ENCODE measurements around the gene USP6NL.

Gene USP6NL

DNA sequence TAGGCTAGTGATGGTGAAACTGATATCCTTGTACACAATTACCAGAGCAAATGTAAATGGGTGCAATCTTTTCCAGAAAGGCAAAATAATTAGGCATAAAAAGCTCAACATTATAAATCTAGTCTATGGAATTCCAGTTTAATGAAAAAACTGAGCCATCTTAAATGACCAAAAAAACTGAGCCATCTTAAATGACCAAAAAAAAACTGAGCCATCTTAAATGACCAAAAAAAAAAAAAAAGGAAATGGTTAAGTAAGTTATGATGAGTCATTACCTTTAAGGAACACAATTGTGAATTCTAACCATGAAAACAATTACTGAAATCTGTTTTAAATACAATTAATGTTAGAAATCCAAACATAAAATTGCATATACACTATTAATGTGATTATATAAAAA is 25.3 kb downstream of the USP6NL start:
- no peak for DNase-seq (ENCODE audit: extremely low spot score)
- ChIA-PET POLR2A (no interaction called here), CTCF (no interaction called here)
- TF ChIP-seq, protein P1, sequence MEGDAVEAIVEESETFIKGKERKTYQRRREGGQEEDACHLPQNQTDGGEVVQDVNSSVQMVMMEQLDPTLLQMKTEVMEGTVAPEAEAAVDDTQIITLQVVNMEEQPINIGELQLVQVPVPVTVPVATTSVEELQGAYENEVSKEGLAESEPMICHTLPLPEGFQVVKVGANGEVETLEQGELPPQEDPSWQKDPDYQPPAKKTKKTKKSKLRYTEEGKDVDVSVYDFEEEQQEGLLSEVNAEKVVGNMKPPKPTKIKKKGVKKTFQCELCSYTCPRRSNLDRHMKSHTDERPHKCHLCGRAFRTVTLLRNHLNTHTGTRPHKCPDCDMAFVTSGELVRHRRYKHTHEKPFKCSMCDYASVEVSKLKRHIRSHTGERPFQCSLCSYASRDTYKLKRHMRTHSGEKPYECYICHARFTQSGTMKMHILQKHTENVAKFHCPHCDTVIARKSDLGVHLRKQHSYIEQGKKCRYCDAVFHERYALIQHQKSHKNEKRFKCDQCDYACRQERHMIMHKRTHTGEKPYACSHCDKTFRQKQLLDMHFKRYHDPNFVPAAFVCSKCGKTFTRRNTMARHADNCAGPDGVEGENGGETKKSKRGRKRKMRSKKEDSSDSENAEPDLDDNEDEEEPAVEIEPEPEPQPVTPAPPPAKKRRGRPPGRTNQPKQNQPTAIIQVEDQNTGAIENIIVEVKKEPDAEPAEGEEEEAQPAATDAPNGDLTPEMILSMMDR (IDR thresholded peaks at IDR 0.05; ENCODE audit: control extremely low read depth, extremely low read depth, low read depth, missing control alignments) = no peak

DNA sequence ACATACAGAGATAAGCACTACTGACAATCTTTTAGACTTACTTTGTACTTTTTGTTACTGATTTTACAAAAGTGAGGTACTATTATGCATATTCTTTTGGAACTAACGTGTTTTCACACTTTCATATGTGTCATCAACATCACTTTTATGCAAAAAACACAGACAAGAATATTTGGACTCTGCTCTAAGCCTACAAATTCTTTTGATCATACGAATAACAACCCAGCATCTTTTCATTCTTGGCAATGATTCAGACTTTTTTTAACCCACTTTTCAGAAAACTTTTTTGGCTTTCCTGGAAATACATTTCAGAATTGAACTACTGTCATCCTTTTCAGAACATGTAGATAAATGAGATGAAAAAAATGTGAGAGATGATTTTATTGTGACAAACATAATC is 30.2 kb downstream of the USP6NL start:
- ChIA-PET CTCF (interaction anchor here (0.7 kb wide), 1 partner anchor 9 kb away, joined by 3 read pairs; no protein-coding TSS in a partner anchor), POLR2A (no interaction called here)
- no peak for DNase-seq (ENCODE audit: extremely low spot score)
- TF ChIP-seq, protein P1 (IDR thresholded peaks at IDR 0.05; ENCODE audit: control extremely low read depth, extremely low read depth, low read depth, missing control alignments) = no peak

DNA sequence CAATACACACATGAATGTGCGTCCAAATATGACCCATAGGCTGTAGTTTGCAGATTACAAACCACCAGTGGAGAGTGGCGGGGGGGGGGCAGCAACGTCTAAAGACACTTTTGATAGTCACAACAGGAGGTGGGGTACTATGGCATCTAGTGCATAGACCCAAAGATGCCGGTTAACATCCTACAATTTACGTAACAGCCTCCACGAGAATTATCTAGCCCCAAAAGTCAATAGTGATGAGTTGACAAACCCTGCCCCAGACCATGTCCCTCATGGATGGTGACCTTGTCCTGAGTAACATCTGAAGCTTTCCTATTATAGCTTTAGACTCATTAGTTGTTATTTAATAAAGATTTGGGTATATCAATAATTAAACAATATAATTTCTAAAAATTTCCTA is 31.6 kb downstream of the USP6NL start:
- ChIA-PET CTCF (interaction anchor here (0.8 to 1.0 kb wide), 2 partner anchors 10 to 12 kb away, joined by 3 read pairs; no protein-coding TSS in a partner anchor), POLR2A (no interaction called here)

DNA sequence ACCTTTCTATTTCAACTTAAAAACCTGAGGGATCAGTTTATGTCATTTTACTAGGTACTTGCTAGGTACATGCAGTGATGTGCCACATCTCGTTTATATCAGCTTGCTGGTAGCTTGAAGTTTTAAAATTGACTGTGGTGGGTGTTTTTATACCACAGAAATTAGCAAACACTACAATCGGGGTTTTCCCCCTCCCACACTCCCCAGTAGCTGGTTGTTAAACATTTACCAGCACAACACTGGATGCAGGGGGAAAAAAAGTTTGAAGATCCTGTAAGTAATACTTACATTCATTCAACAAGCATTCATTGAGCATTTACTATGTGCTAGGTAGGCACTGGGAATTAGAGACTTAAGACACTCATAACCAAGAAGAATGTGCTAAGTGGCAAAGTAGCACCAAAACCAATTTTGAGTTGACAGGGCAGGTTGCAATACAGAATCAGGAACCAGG is 32.6 kb downstream of the USP6NL start:
- POLR2A ChIA-PET = no interaction called here
- CTCF ChIA-PET = interaction anchor here (0.8 to 1.8 kb wide), 5 partner anchors 9 to 181 kb away, joined by 3 to 9 read pairs (median 4); no protein-coding TSS in a partner anchor
- TF ChIP-seq, protein P1 (IDR thresholded peaks at IDR 0.05; ENCODE audit: control extremely low read depth, extremely low read depth, low read depth, missing control alignments) = no peak
- peak; percentile 42 for DNase-seq (ENCODE audit: extremely low spot score)

More for the DNA sequence above, 31.6 kb downstream of the USP6NL start:
- no peak for DNase-seq (ENCODE audit: extremely low spot score)
- TF ChIP-seq, protein P1 (IDR thresholded peaks at IDR 0.05; ENCODE audit: control extremely low read depth, extremely low read depth, low read depth, missing control alignments) = no peak

DNA sequence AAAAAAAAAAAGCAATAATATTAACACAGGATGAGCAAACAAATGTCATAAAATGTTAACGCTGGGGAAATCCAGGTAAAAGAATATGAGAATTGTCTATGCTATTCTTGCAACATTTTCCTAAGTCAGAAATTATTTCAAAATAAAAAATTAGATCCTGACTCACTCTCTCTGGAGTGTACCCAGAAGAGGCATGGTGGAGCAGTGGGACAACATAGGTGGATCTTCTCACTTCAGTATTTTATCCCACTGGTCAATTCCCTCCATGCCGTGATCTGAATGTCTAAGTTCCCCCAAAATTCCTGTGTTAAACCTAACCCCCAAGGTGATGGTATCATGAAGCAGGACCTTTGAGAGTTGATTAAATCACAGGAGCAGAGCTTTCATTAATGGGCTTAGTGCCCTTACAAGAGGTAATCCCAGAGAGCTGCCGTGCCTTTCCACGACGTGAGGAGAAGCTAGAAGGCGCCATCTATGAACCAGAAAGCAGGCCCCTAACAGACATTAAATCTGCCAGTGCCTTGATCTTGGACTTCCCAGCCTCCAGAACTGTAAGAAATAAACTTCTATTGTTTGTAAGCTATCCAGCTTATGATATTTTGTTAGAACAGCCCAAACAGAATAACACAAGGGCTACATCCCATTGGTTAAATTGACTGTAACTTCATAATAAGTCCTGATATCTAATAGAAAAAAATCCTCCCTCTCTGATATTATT is 35.2 kb downstream of the USP6NL start:
- TF ChIP-seq, protein P1 (IDR thresholded peaks at IDR 0.05; ENCODE audit: control extremely low read depth, extremely low read depth, low read depth, missing control alignments) = no peak
- POLR2A ChIA-PET = no interaction called here
- DNase-seq (ENCODE audit: extremely low spot score) = no peak
- CTCF ChIA-PET = interaction anchor here (1.4 to 1.5 kb wide), 3 partner anchors 9 to 18 kb away, joined by 3 to 5 read pairs (median 3); no protein-coding TSS in a partner anchor

DNA sequence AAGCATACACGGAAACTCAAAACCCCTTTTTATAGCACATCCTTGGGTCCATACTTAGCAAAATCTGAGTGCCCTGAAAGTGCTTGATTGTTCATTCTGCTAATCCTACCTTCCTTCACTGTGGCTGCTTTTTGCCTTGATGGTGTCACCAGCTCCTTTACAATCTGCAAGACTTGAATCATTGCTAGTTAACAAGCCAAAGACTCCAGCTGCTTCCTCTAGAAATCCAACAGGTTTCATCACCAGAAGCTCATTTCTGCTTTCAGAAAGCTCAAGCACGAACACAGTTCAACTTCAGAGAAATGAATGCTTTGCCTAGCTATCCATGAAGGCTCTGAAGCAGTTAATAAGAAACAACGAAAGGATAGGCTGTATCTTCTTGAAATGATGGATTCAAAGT is 38.0 kb downstream of the USP6NL start:
- ChIA-PET CTCF (interaction anchor here (1.1 to 1.4 kb wide), 5 partner anchors 9 to 152 kb away, joined by 3 to 8 read pairs (median 4); no protein-coding TSS in a partner anchor), POLR2A (no interaction called here)
- no peak for DNase-seq (ENCODE audit: extremely low spot score)
- TF ChIP-seq, protein P1 (IDR thresholded peaks at IDR 0.05; ENCODE audit: control extremely low read depth, extremely low read depth, low read depth, missing control alignments) = no peak

Measured in GM10248 (cell line).